NB4 (cell line): Measurements from ENCODE around the gene CCDC138.

Source experiments
- DNase-seq: peaks from one replicate; pipeline ENCODE4 v3.0.0; 2010; ENCODE audit warnings: low read depth
- H3K4me3 ChIP-seq: one replicate; pipeline ENCODE4 v1.5.1; 2011; ENCODE audit warnings: mild to moderate bottlenecking, low read depth, low read length, moderate library complexity
- MYC ChIP-seq: IDR thresholded peaks from 2 replicates; pipeline ENCODE4 v1.6.1; 2011; ENCODE audit warnings: low read depth, low read length
- POLR2A ChIP-seq: IDR thresholded peaks from 2 replicates; pipeline ENCODE4 v1.6.1; 2011; ENCODE audit warnings: mild to moderate bottlenecking; ENCODE audit not compliant: insufficient read length; ENCODE audit errors: extremely low read depth
- TF ChIP-seq, protein P1 (sequence below): IDR thresholded peaks from one replicate; pipeline ENCODE4 v1.5.1; 2012; ENCODE audit warnings: low read depth, low read length
- TF ChIP-seq, protein P2 (sequence below): IDR thresholded peaks from 2 replicates; pipeline ENCODE4 v1.6.1; 2011; ENCODE audit warnings: low read depth, low read length

CCDC138 gene

DNA sequence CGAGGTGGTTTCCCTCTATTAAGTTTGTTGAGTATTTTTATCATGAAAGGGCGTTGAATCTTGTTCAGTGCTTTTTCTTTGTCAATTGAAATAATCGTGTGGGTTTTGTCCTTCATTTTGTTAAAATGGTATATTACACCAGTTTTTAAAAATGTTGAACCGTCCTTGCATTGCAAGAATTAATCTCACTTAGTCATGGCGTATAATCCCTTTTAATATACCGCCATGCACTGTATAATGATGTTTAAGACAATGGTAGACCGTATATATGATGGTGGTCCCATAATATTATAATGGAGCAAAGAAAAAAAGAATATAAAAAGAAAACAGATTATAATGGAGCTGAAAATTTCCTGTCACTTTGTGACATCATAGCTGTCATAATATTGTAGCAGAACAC, 50.6 kb downstream of the CCDC138 start:
- TF ChIP-seq POLR2A: no peak
- no peak for DNase-seq
- no peak overlapping the region for H3K4me3 ChIP-seq

DNA sequence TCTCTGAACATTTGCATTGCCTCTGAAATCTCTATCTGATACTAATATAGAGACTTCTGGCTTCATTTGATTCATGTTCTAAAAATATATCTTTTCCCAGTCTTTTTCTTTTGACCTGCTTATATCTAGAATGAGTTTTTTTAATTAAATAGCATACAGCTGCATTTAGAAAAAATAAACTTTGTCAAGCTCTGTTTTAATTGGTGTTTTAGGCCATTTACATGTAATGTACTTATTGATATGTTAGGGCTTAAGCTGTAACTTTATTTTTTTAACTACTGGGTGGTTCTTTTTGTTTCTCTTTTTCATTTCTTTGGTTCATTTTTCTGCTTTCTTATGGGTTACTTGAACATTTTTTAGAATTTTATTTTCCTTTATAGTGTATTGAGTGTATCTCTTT, 54.9 kb downstream of the CCDC138 start:
- TF ChIP-seq, protein P1, sequence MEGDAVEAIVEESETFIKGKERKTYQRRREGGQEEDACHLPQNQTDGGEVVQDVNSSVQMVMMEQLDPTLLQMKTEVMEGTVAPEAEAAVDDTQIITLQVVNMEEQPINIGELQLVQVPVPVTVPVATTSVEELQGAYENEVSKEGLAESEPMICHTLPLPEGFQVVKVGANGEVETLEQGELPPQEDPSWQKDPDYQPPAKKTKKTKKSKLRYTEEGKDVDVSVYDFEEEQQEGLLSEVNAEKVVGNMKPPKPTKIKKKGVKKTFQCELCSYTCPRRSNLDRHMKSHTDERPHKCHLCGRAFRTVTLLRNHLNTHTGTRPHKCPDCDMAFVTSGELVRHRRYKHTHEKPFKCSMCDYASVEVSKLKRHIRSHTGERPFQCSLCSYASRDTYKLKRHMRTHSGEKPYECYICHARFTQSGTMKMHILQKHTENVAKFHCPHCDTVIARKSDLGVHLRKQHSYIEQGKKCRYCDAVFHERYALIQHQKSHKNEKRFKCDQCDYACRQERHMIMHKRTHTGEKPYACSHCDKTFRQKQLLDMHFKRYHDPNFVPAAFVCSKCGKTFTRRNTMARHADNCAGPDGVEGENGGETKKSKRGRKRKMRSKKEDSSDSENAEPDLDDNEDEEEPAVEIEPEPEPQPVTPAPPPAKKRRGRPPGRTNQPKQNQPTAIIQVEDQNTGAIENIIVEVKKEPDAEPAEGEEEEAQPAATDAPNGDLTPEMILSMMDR: no peak
- TF ChIP-seq, protein P2, sequence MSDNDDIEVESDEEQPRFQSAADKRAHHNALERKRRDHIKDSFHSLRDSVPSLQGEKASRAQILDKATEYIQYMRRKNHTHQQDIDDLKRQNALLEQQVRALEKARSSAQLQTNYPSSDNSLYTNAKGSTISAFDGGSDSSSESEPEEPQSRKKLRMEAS: no peak
- TF ChIP-seq MYC: no peak
- TF ChIP-seq POLR2A: no peak
- DNase-seq: no peak
- no peak overlapping the region for H3K4me3 ChIP-seq

DNA sequence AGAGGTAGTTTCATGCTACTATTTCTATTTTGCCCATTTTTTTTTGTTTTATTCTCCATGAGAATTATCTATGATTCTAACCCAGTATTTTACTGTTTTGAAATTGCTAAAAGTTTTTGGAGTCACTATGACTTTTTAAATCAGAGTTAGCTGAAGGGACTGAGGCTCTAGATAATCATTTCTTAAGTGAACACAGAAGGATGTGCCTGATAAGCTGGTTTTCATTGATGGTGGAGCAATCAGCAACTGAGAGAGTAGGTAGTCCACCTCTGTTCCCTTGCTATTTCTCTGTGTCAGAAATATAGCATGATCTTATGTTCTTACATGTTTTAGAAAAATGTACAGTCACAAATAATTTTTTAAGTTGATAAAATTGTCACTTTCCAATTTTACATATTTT, 59.4 kb downstream of the CCDC138 start:
- TF ChIP-seq, protein P1: no peak
- TF ChIP-seq POLR2A: no peak
- TF ChIP-seq, protein P2: no peak
- no peak for TF ChIP-seq MYC
- DNase-seq: no peak

DNA sequence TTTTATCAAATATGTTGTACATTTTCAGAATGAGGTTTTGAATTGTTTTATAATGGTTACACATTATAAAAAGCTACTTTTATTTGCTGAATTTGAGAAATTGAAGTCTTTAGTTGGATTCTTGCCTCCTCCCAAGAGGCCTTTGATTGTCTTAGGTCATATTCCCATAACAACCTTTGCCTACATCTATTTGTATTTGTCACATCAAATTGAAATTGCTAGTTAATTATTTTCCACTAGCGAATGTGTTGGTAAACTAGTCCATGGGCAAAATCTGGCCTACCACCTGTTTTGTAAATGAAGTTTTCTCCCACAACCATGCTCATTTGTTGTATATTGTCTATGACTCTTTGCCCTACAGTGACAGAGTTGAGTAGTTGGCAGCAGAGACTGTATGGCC, 60.4 kb downstream of the CCDC138 start:
- TF ChIP-seq, protein P2: no peak
- TF ChIP-seq, protein P1: no peak
- TF ChIP-seq MYC (no peak), POLR2A (no peak)
- no peak for DNase-seq
- no peak overlapping the region for H3K4me3 ChIP-seq

More for the DNA sequence above, 59.4 kb downstream of the CCDC138 start:
- no peak overlapping the region for H3K4me3 ChIP-seq

DNA sequence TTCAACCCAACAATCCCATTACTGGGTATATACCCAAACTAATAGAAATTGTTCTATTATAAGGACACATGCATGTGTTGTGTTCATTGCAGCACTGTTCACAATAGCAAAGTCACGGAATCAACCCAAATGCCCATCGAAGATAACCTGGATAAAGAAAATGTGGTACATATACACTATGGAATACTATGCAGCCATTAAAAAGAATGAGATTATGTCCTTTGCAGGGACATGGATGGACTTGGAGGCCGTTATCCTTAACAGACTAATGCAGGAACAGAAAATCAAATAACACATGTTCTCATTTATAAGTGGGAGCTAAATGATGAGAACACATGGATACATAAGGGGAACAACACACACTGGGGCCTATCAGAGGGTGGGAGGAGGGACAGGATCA, 65.8 kb downstream of the CCDC138 start:
- TF ChIP-seq, protein P2: no peak
- TF ChIP-seq MYC (no peak), POLR2A (no peak)
- TF ChIP-seq, protein P1: no peak
- no peak for DNase-seq
- H3K4me3 ChIP-seq: no peak overlapping the region

DNA sequence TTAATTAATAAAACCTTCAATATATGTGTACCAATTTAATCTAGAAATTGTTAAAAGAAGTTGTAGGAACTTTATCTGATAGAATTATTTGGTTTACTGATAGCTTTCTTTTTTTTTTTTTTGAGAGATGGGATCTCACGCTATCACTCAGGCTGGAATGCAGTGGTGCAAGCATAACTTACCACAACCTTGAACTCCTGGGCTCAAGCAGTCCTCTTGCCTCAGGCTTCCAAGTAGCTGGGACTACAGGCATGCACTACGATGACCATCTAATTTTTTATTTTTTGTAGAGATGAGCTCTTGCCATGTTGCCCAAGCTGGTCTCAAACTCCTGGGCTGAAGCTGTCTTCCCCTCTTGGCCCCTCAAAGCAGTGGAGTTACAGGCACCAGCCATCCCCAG, 66.8 kb downstream of the CCDC138 start:
- H3K4me3 ChIP-seq: no peak overlapping the region
- DNase-seq: no peak
- TF ChIP-seq POLR2A (no peak), MYC (no peak)
- TF ChIP-seq, protein P2: no peak
- TF ChIP-seq, protein P1: no peak
